ENCODE results near the gene MTRF1. TPM values are rescaled to one million over a fixed set of nuclear protein-coding genes. Genes with fewer than 3 reads are reported as not detected.

Gene MTRF1
- total and polyA plus RNA-seq, 2 of the 4 experiments (the other 2 are of a cell fraction): 9.7 to 12.4 TPM

DNA sequence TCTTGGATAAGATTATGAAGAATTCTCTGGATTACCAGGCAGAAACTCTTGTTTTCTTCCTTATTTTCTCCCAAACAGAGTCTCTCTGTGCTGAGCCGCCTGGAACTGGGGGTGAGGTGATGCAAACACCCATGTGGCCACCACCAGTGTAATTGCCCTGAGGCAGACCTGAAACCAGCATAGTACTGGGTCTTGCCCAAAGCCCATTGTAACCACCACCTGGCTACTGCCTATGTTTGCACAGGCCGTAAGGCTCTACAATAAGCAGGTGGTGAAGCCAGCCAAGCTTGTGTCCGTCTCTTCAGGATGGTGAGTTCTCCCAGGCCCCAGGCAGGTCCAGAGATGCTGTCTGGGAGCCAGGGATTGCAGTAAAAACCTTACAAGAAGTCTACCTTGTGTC is 50.1 kb downstream of the MTRF1 start:
- Histone ChIP-seq H3K14ac (replicated peaks; ENCODE audit: low read depth, low read length) (no peak overlapping the region), H3K4ac (ENCODE audit: low read depth, low read length) (no peak overlapping the region), H3K9me3 (ENCODE audit: control insufficient read depth, insufficient read depth, low read length) (peaks cover 2% of the 10 kb centered on the region; the same call in 1 of the 2 replicates), H3K27ac (ENCODE audit: insufficient read depth, low read length) (no peak overlapping the region), H3K9ac (ENCODE audit: low read depth, low read length) (no peak overlapping the region), H4K5ac (ENCODE audit: low read depth, low read length) (no peak overlapping the region), H3K23ac (ENCODE audit: low read depth, low read length) (no peak overlapping the region), H4K91ac (ENCODE audit: insufficient read depth, low read depth, low read length) (no peak overlapping the region), H3K36me3 (ENCODE audit: control insufficient read depth, insufficient read depth, low read length) (no peaks in the 10 kb centered on the region), H4K8ac (ENCODE audit: low read depth in 2 of 2, low read length in 2 of 2) (no peak overlapping the region; a peak in 1 of 4 replicates), H2BK20ac (ENCODE audit: low read depth, low read length) (no peak overlapping the region), H3K18ac (ENCODE audit: low read depth, low read length) (peak overlapping the region; percentile 7; the same call in 1 of the 2 replicates), H2AFZ (replicated peaks; ENCODE audit: low read length, poor library complexity) (no peak overlapping the region), H2BK120ac (ENCODE audit: low read depth, low read length) (no peak overlapping the region), H3K27me3 (ENCODE audit: control insufficient read depth, insufficient read depth, low read length) (no peaks in the 10 kb centered on the region), H3K4me3 (ENCODE audit: insufficient read depth, low read depth, low read length) (no peak overlapping the region), H3K4me1 (ENCODE audit: control insufficient read depth, insufficient read depth, low read length) (peaks cover 10% of the 10 kb centered on the region), H2BK15ac (ENCODE audit: low read depth, low read length) (peak overlapping the region; percentile 66; the same call in 1 of the 3 replicates), H2BK5ac (ENCODE audit: low read depth, low read length, poor library complexity, severe bottlenecking) (no peak overlapping the region), H2AK9ac (replicated peaks; ENCODE audit: low read depth, low read length, poor library complexity) (no peak overlapping the region), H3K79me1 (ENCODE audit: low read depth in 1 of 2, low read length in 2 of 2) (no peaks in the 10 kb centered on the region), H2AK5ac (ENCODE audit: low read depth, low read length) (peak overlapping the region; percentile 43; the same call in 1 of the 2 replicates), H3K4me2 (ENCODE audit: low read depth, low read length) (no peak overlapping the region), H3K9me1 (ENCODE audit: insufficient read depth, low read length) (no peaks in the 10 kb centered on the region), H3K56ac (ENCODE audit: extremely low read depth, insufficient read depth, low read length) (no peak overlapping the region), H4K20me1 (ENCODE audit: insufficient read depth, low read length) (no peaks in the 10 kb centered on the region)
- 80% methylated on average over 1 of the region's 3 CpGs; no CpG with 5 or more reads in 1 of the 2 experiments for WGBS, 2 experiments (ENCODE audit: extremely low coverage in 2 of 2, insufficient read length in 1 of 2)
- intact Hi-C loops (cut with micrococcal nuclease) (no loop called here), dilution Hi-C loops (cut with HindIII; ENCODE audit: low sequenced_read_pairs, unreplicated experiment) (no loop called here), in situ Hi-C loops (cut with MboI; ENCODE audit: low sequenced_read_pairs) (no loop called here)
- TF ChIP-seq, protein P1, sequence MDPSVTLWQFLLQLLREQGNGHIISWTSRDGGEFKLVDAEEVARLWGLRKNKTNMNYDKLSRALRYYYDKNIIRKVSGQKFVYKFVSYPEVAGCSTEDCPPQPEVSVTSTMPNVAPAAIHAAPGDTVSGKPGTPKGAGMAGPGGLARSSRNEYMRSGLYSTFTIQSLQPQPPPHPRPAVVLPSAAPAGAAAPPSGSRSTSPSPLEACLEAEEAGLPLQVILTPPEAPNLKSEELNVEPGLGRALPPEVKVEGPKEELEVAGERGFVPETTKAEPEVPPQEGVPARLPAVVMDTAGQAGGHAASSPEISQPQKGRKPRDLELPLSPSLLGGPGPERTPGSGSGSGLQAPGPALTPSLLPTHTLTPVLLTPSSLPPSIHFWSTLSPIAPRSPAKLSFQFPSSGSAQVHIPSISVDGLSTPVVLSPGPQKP (IDR thresholded peaks at IDR 0.05; ENCODE audit: borderline replicate concordance, low read depth, low read length): no peak
- TF ChIP-seq, protein P2, sequence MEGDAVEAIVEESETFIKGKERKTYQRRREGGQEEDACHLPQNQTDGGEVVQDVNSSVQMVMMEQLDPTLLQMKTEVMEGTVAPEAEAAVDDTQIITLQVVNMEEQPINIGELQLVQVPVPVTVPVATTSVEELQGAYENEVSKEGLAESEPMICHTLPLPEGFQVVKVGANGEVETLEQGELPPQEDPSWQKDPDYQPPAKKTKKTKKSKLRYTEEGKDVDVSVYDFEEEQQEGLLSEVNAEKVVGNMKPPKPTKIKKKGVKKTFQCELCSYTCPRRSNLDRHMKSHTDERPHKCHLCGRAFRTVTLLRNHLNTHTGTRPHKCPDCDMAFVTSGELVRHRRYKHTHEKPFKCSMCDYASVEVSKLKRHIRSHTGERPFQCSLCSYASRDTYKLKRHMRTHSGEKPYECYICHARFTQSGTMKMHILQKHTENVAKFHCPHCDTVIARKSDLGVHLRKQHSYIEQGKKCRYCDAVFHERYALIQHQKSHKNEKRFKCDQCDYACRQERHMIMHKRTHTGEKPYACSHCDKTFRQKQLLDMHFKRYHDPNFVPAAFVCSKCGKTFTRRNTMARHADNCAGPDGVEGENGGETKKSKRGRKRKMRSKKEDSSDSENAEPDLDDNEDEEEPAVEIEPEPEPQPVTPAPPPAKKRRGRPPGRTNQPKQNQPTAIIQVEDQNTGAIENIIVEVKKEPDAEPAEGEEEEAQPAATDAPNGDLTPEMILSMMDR (conservative IDR thresholded peaks at IDR 0.05; ENCODE audit: low read depth, low read length): no peak
- TF ChIP-seq, protein P3, sequence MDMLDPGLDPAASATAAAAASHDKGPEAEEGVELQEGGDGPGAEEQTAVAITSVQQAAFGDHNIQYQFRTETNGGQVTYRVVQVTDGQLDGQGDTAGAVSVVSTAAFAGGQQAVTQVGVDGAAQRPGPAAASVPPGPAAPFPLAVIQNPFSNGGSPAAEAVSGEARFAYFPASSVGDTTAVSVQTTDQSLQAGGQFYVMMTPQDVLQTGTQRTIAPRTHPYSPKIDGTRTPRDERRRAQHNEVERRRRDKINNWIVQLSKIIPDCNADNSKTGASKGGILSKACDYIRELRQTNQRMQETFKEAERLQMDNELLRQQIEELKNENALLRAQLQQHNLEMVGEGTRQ (IDR thresholded peaks at IDR 0.05; ENCODE audit: low read depth, low read length): no peak
- TF ChIP-seq RAD21 (IDR thresholded peaks at IDR 0.05; ENCODE audit: low read length) (no peak), FOS (IDR thresholded peaks at IDR 0.05; ENCODE audit: low read depth, low read length) (no peak), MXI1 (IDR thresholded peaks at IDR 0.05; ENCODE audit: borderline replicate concordance, low read depth, low read length) (no peak), CHD1 (IDR thresholded peaks at IDR 0.05; ENCODE audit: low read depth, low read length) (no peak), BHLHE40 (IDR thresholded peaks at IDR 0.05; ENCODE audit: low read depth, low read length) (no peak), POLR2A (IDR thresholded peaks at IDR 0.05; ENCODE audit: low read depth, low read length) (no peak), NFE2L2 (IDR thresholded peaks at IDR 0.05; ENCODE audit: low read depth, low read length) (no peak), CEBPB (IDR thresholded peaks at IDR 0.05; ENCODE audit: low read depth, low read length) (no peak), MAFK (IDR thresholded peaks at IDR 0.05; ENCODE audit: low read depth, low read length) (no peak), RCOR1 (IDR thresholded peaks at IDR 0.05; ENCODE audit: insufficient replicate concordance, low read length) (no peak), RFX5 (IDR thresholded peaks at IDR 0.05; ENCODE audit: low read depth, low read length) (no peak)
- BruUV-seq (replicated peaks): no TSS peak
- POLR2A ChIA-PET (ENCODE audit: unreplicated experiment): no interaction called here
- CTCF ChIA-PET: no interaction called here
- no peak for DNase-seq
- ATAC-seq (ENCODE audit: low read depth): peak; percentile 8; the same call in 1 of the 2 replicates

Data from IMR-90 (cell line).